IMR-90 (cell line): ENCODE measurements around the gene PCIF1. TPM values are rescaled to one million over a fixed set of nuclear protein-coding genes. Genes with fewer than 3 reads are reported as not detected.

Experiments used
- ATAC-seq: fragments of 200-7000 bp; cut with Tn5 transposase; 2 replicates; pipeline ENCODE4 v1.9.1; 2020; ENCODE audit warnings: low read depth, mild to moderate bottlenecking, moderate library complexity
- BruUV-seq: library from RNA; stranded (reverse); fragments of 400-500 nt; replicated peaks from 2 replicates; lab custom pipeline; 2021; lab: Mats Ljungman, UMichigan
- CTCF ChIA-PET: fragments of 300-600 bp; formaldehyde crosslinking; extraction: SDS; loops from one replicate; lab custom pipeline; 2021; ENCODE audit warnings: antibody characterized with exemption; lab: Yijun Ruan, JAX
- POLR2A ChIA-PET: fragments of 300-600 bp; sonication (Branson Sonifier 250); formaldehyde crosslinking; loops from one replicate; lab custom pipeline; 2022; ENCODE audit warnings: antibody characterized with exemption; ENCODE audit not compliant: unreplicated experiment; lab: Charles Lee
- DNase-seq: peaks from one replicate; pipeline ENCODE4 v3.0.0; 2013
- H2AFZ ChIP-seq: replicated peaks from 2 replicates; pipeline ENCODE3; 2013; ENCODE audit warnings: low read length, mild to moderate bottlenecking; ENCODE audit not compliant: poor library complexity
- H2AK5ac ChIP-seq: 2 replicates; pipeline ENCODE4 v1.6.1; 2013; ENCODE audit warnings: low read depth, low read length, inconsistent platforms
- H2AK9ac ChIP-seq: replicated peaks from 2 replicates; pipeline ENCODE3; 2013; ENCODE audit warnings: mild to moderate bottlenecking, low read depth, low read length, moderate library complexity; ENCODE audit not compliant: poor library complexity
- H2BK120ac ChIP-seq: 2 replicates; pipeline ENCODE4 v1.6.1; 2013; ENCODE audit warnings: low read depth, low read length, inconsistent platforms
- H2BK15ac ChIP-seq: 3 replicates; pipeline ENCODE4 v1.6.1; 2013; ENCODE audit warnings: low read depth, low read length, inconsistent platforms
- H2BK20ac ChIP-seq: 2 replicates; pipeline ENCODE4 v1.6.1; 2013; ENCODE audit warnings: low read depth, mild to moderate bottlenecking, inconsistent platforms, low read length, moderate library complexity
- H2BK5ac ChIP-seq: 2 replicates; pipeline ENCODE4 v1.6.1; 2013; ENCODE audit warnings: mild to moderate bottlenecking, low read depth, low read length, inconsistent platforms; ENCODE audit not compliant: poor library complexity, severe bottlenecking
- H3K14ac ChIP-seq: replicated peaks from 2 replicates; pipeline ENCODE4 v1.6.1; 2013; ENCODE audit warnings: low read depth, low read length, inconsistent platforms
- H3K18ac ChIP-seq: 2 replicates; pipeline ENCODE4 v1.6.1; 2013; ENCODE audit warnings: low read depth, low read length, control low read depth
- H3K23ac ChIP-seq: 2 replicates; pipeline ENCODE4 v1.6.1; 2013; ENCODE audit warnings: low read depth, low read length, inconsistent platforms
- H3K27ac ChIP-seq: 2 replicates; pipeline ENCODE4 v1.5.1; 2013; ENCODE audit warnings: mild to moderate bottlenecking, control low read depth, low read length; ENCODE audit not compliant: insufficient read depth
- H3K27me3 ChIP-seq: 2 replicates; pipeline ENCODE4 v1.6.1; 2013; ENCODE audit warnings: low read length; ENCODE audit not compliant: control insufficient read depth, insufficient read depth
- H3K36me3 ChIP-seq: 2 replicates; pipeline ENCODE4 v1.6.1; 2013; ENCODE audit warnings: low read length, mixed read lengths; ENCODE audit not compliant: control insufficient read depth, insufficient read depth
- H3K4ac ChIP-seq: 2 replicates; pipeline ENCODE4 v1.6.1; 2013; ENCODE audit warnings: low read depth, low read length, inconsistent platforms
- H3K4me1 ChIP-seq: 2 replicates; pipeline ENCODE4 v1.6.1; 2013; ENCODE audit warnings: low read length, mixed read lengths; ENCODE audit not compliant: control insufficient read depth, insufficient read depth
- H3K4me2 ChIP-seq: 2 replicates; pipeline ENCODE4 v1.6.1; 2013; ENCODE audit warnings: low read depth, mild to moderate bottlenecking, control low read depth, low read length, moderate library complexity
- H3K4me3 ChIP-seq: 2 replicates; pipeline ENCODE4 v1.5.1; 2013; ENCODE audit warnings: low read depth, mild to moderate bottlenecking, control low read depth, low read length, moderate library complexity; ENCODE audit not compliant: insufficient read depth
- H3K56ac ChIP-seq: 2 replicates; pipeline ENCODE4 v1.6.1; 2013; ENCODE audit warnings: low read length, inconsistent platforms; ENCODE audit not compliant: insufficient read depth; ENCODE audit errors: extremely low read depth
- H3K79me1 ChIP-seq, 2 experiments: 2 replicates each; pipeline ENCODE4 v1.6.1; 2013; ENCODE audit warnings: low read length in 2 of 2, inconsistent platforms in 1 of 2, low read depth in 1 of 2
- H3K9ac ChIP-seq: 2 replicates; pipeline ENCODE4 v1.6.1; 2013; ENCODE audit warnings: low read depth, low read length, control low read depth
- H3K9me1 ChIP-seq: 2 replicates; pipeline ENCODE4 v1.6.1; 2013; ENCODE audit warnings: low read length, inconsistent platforms; ENCODE audit not compliant: insufficient read depth
- H3K9me3 ChIP-seq: 2 replicates; pipeline ENCODE4 v1.6.1; 2013; ENCODE audit warnings: low read length; ENCODE audit not compliant: control insufficient read depth, insufficient read depth
- H4K20me1 ChIP-seq: 2 replicates; pipeline ENCODE4 v1.6.1; 2013; ENCODE audit warnings: low read length, inconsistent platforms; ENCODE audit not compliant: insufficient read depth
- H4K5ac ChIP-seq: 2 replicates; pipeline ENCODE4 v1.6.1; 2013; ENCODE audit warnings: mild to moderate bottlenecking, low read depth, low read length, control low read depth
- H4K8ac ChIP-seq, 2 experiments: 2 replicates each; pipeline ENCODE4 v1.6.1; 2013; ENCODE audit warnings: low read depth in 2 of 2, low read length in 2 of 2, control low read depth in 1 of 2, inconsistent platforms in 1 of 2
- H4K91ac ChIP-seq: 2 replicates; pipeline ENCODE4 v1.6.1; 2013; ENCODE audit warnings: low read depth, low read length, inconsistent platforms; ENCODE audit not compliant: insufficient read depth
- BHLHE40 ChIP-seq: fragments of 150-350 bp; IDR thresholded peaks from 2 replicates; pipeline ENCODE4 v1.6.1; 2016; ENCODE audit warnings: mild to moderate bottlenecking, low read depth, low read length
- MAFK ChIP-seq: IDR thresholded peaks from 2 replicates; pipeline ENCODE4 v1.6.1; 2012; ENCODE audit warnings: low read depth, low read length, improper control_type of control experiment
- WGBS, 2 experiments: methylation state at CpG; one replicate each; pipeline versions ENCODE4 v1.1.5 to v1.1.7; 2013; ENCODE audit warnings: missing lambda C conversion rate in 2 of 2; ENCODE audit not compliant: insufficient read length in 1 of 2; ENCODE audit errors: extremely low coverage in 2 of 2; 5-methylcytosine and 5-hydroxymethylcytosine counted together
- dilution Hi-C: fragments of 300-500 bp; cut with HindIII; formaldehyde crosslinking; loops from one replicate; pipeline ENCODE4 v1.14.3; 2018; ENCODE audit warnings: low sequenced_read_pairs; ENCODE audit not compliant: unreplicated experiment
- in situ Hi-C: fragments of 300-500 bp; cut with MboI; formaldehyde crosslinking; loops from 3 replicates; pipeline ENCODE4 v1.14.3; 2019; ENCODE audit warnings: low sequenced_read_pairs, inconsistent platforms, mixed read lengths
- intact Hi-C: fragments of 100-400 bp; cut with micrococcal nuclease; formaldehyde crosslinking; loops from 2 replicates; pipeline ENCODE4 v1.10.0; 2022
- polyA plus RNA-seq, 3 experiments: library from polyadenylated mRNA; depleted of rRNA; stranded (reverse); fragments of >200 nt; gene quantifications; 2 replicates each; pipeline ENCODE4 v1.2.3, GENCODE V29; 2012; ENCODE audit warnings: low replicate concordance in 1 of 3
- total RNA-seq: library from RNA; depleted of rRNA; stranded (reverse); fragments of >200 nt; gene quantifications from 2 replicates; pipeline ENCODE4 v1.2.3, GENCODE V29; 2012

PCIF1 gene
- total and polyA plus RNA-seq, 2 of the 4 experiments (the other 2 are of a cell fraction): 5.4 to 18.3 TPM

GRCh38 chr20:45968081-45968671 lies 33.7 kb downstream of the PCIF1 start:
- peaks cover 17% of the 10 kb centered on the region; the same call in 1 of the 2 replicates for H3K9me1 ChIP-seq
- no peak overlapping the region for H4K91ac ChIP-seq
- in situ Hi-C loops (no loop called here), dilution Hi-C loops (no loop called here), intact Hi-C loops (no loop called here)
- peaks cover 28% of the 10 kb centered on the region for H4K20me1 ChIP-seq
- no peak overlapping the region for H2BK15ac ChIP-seq
- H2BK120ac ChIP-seq: no peak overlapping the region
- H3K79me1 ChIP-seq: peaks cover 17 to 47% of the 10 kb centered on the region in 2 experiments; a peak in 3 of 4 replicates
- no peak overlapping the region for H3K56ac ChIP-seq
- H3K23ac ChIP-seq: no peak overlapping the region
- H3K9ac ChIP-seq: no peak overlapping the region
- BruUV-seq: no TSS peak
- no peak overlapping the region for H3K4me3 ChIP-seq
- H2BK20ac ChIP-seq: no peak overlapping the region
- H3K4me1 ChIP-seq: peaks cover 13% of the 10 kb centered on the region
- peak overlapping the region; percentile 48 for H2AFZ ChIP-seq
- no peak overlapping the region for H2AK9ac ChIP-seq
- no peak overlapping the region for H2BK5ac ChIP-seq
- POLR2A ChIA-PET: no interaction called here
- CTCF ChIA-PET: no interaction called here
- 98% methylated on average over 7 of the region's 10 CpGs; no CpG with 5 or more reads in 1 of the 2 experiments for WGBS, 2 experiments
- no peak overlapping the region for H3K27ac ChIP-seq
- ATAC-seq (no peak), DNase-seq (no peak)
- H3K4me2 ChIP-seq: no peak overlapping the region
- H3K4ac ChIP-seq: no peak overlapping the region
- H4K5ac ChIP-seq: no peak overlapping the region
- no peaks in the 10 kb centered on the region for H3K9me3 ChIP-seq
- no peak overlapping the region for H2AK5ac ChIP-seq
- H4K8ac ChIP-seq: no peak overlapping the region
- H3K36me3 ChIP-seq: peaks cover 47% of the 10 kb centered on the region
- H3K27me3 ChIP-seq: no peaks in the 10 kb centered on the region
- no peak overlapping the region for H3K18ac ChIP-seq
- H3K14ac ChIP-seq: no peak overlapping the region
- TF ChIP-seq BHLHE40 (no peak), MAFK (peak; percentile 93)
